GM21381 (cell line): Measurements from ENCODE around the gene INSYN2B.
A peak's percentile ranks its signal among the peaks of the same experiment; 100 is the strongest.
"Not testable (repeated sequence)": the region's sequence is repeated elsewhere in the genome, so short reads cannot be mapped to it uniquely, and the experiment has no call there.

Source experiments
- ATAC-seq: cut with Tn5 transposase; IDR thresholded peaks from one replicate; pipeline ENCODE4 v1.9.1; 2021; ENCODE audit warnings: mild to moderate bottlenecking, moderate library complexity; ENCODE audit not compliant: unreplicated experiment

Gene INSYN2B

GRCh38 chr5:169973056-169973455 lies 7.2 kb downstream of the INSYN2B start:
- no peak for ATAC-seq

GRCh38 chr5:169971780-169972179 lies 8.5 kb downstream of the INSYN2B start:
- no peak for ATAC-seq

- ATAC-seq, result no peak
Observed at GRCh38 chr5:169970911-169971765, 9.2 kb downstream of the INSYN2B start.

GRCh38 chr5:169970339-169970738 lies 10.0 kb downstream of the INSYN2B start:
- peak; percentile 61 for ATAC-seq

- no peak for ATAC-seq
Observed at GRCh38 chr5:169964246-169964645, 16.0 kb downstream of the INSYN2B start.

- no peak for ATAC-seq
Observed at GRCh38 chr5:169960659-169961058, 19.6 kb downstream of the INSYN2B start.

- ATAC-seq, result no peak
Observed at GRCh38 chr5:169958278-169958677, 22.0 kb downstream of the INSYN2B start.

- ATAC-seq, result no peak
Observed at GRCh38 chr5:169956756-169957155, 23.5 kb downstream of the INSYN2B start.

GRCh38 chr5:169956126-169956525 lies 24.2 kb downstream of the INSYN2B start:
- no peak for ATAC-seq

- ATAC-seq, result no peak
Observed at GRCh38 chr5:169954786-169955185, 25.5 kb downstream of the INSYN2B start.

- not testable (repeated sequence) for ATAC-seq
Observed at GRCh38 chr5:169953196-169953595, 27.1 kb downstream of the INSYN2B start.

GRCh38 chr5:169950333-169950732 lies 30.0 kb downstream of the INSYN2B start:
- ATAC-seq, result no peak

- no peak for ATAC-seq
Observed at GRCh38 chr5:169946743-169947295, 33.5 kb downstream of the INSYN2B start.

- no peak for ATAC-seq
Observed at GRCh38 chr5:169945831-169946261, 34.4 kb downstream of the INSYN2B start.

GRCh38 chr5:169944922-169945680 lies 35.2 kb downstream of the INSYN2B start:
- peak; percentile 50 for ATAC-seq

- ATAC-seq, result no peak
Observed at GRCh38 chr5:169944115-169944514, 36.2 kb downstream of the INSYN2B start.

- ATAC-seq, result no peak
Observed at GRCh38 chr5:169943026-169943425, 37.3 kb downstream of the INSYN2B start.

- no peak for ATAC-seq
Observed at GRCh38 chr5:169942181-169942580, 38.1 kb downstream of the INSYN2B start.

- no peak for ATAC-seq
Observed at GRCh38 chr5:169941542-169941941, 38.8 kb downstream of the INSYN2B start.

- ATAC-seq, result no peak
Observed at GRCh38 chr5:169939731-169940130, 40.6 kb downstream of the INSYN2B start.

- no peak for ATAC-seq
Observed at GRCh38 chr5:169938439-169938838, 41.9 kb downstream of the INSYN2B start.

GRCh38 chr5:169935762-169936161 lies 44.5 kb downstream of the INSYN2B start:
- no peak for ATAC-seq
